Liver (tissue), 3 donors: ENCODE results near the gene TUBB4B.

Source experiments
- EGR1 ChIP-seq, 2 donors: IDR thresholded peaks; 2 replicates each; pipeline ENCODE4 v1.6.1; 2016 to 2018; ENCODE audit warnings: antibody characterized with exemption in 2 of 2, low read depth in 2 of 2
- FOXA1 ChIP-seq: IDR thresholded peaks from 2 replicates; pipeline ENCODE4 v1.6.1; 2016; ENCODE audit warnings: antibody characterized with exemption
- GABPA ChIP-seq, 2 donors: IDR thresholded peaks in 1 of 2; conservative IDR thresholded peaks in 1 of 2; 2 replicates each; pipeline ENCODE4 v1.6.1; 2016; ENCODE audit warnings: antibody characterized with exemption in 2 of 2, mild to moderate bottlenecking in 1 of 2, moderate library complexity in 1 of 2
- HNF4G ChIP-seq: IDR thresholded peaks from 2 replicates; pipeline ENCODE4 v1.6.1; 2016; ENCODE audit warnings: antibody characterized with exemption
- JUND ChIP-seq, 2 donors: IDR thresholded peaks; 2 replicates each; pipeline ENCODE4 v1.6.1; 2016; ENCODE audit warnings: antibody characterized with exemption in 2 of 2
- RAD21 ChIP-seq, 2 donors: IDR thresholded peaks; 2 replicates each; pipeline ENCODE4 v1.6.1; 2016; ENCODE audit warnings: antibody characterized with exemption in 2 of 2, mild to moderate bottlenecking in 2 of 2
- RXRA ChIP-seq, 2 donors: IDR thresholded peaks; 2 replicates each; pipeline ENCODE4 v1.6.1; 2017 to 2018; ENCODE audit warnings: antibody characterized with exemption in 2 of 2, mild to moderate bottlenecking in 1 of 2
- TAF1 ChIP-seq: conservative IDR thresholded peaks from 2 replicates; pipeline ENCODE4 v1.6.1; 2016; ENCODE audit warnings: antibody characterized with exemption, mild to moderate bottlenecking
- YY1 ChIP-seq: IDR thresholded peaks from 2 replicates; pipeline ENCODE4 v1.6.1; 2016; ENCODE audit warnings: antibody characterized with exemption, mild to moderate bottlenecking
- TF ChIP-seq, protein P1 (sequence below): IDR thresholded peaks from 2 replicates; pipeline ENCODE4 v1.6.1; 2016; ENCODE audit warnings: antibody characterized with exemption, mild to moderate bottlenecking
- TF ChIP-seq, protein P2 (sequence below): fragments of 150-350 bp; IDR thresholded peaks from 2 replicates; pipeline ENCODE4 v1.5.1; 2017; ENCODE audit warnings: improper control_type of control experiment, low read depth, low read length; ENCODE audit not compliant: missing input control
- TF ChIP-seq, protein P3 (sequence below): IDR thresholded peaks from 2 replicates; pipeline ENCODE4 v1.6.1; 2016; ENCODE audit warnings: antibody characterized with exemption
- TF ChIP-seq, protein P4 (sequence below): IDR thresholded peaks from 2 replicates; pipeline ENCODE4 v1.6.1; 2016; ENCODE audit warnings: antibody characterized with exemption
- donor health status: healthy.
- donor health status: healthy.

DNA sequence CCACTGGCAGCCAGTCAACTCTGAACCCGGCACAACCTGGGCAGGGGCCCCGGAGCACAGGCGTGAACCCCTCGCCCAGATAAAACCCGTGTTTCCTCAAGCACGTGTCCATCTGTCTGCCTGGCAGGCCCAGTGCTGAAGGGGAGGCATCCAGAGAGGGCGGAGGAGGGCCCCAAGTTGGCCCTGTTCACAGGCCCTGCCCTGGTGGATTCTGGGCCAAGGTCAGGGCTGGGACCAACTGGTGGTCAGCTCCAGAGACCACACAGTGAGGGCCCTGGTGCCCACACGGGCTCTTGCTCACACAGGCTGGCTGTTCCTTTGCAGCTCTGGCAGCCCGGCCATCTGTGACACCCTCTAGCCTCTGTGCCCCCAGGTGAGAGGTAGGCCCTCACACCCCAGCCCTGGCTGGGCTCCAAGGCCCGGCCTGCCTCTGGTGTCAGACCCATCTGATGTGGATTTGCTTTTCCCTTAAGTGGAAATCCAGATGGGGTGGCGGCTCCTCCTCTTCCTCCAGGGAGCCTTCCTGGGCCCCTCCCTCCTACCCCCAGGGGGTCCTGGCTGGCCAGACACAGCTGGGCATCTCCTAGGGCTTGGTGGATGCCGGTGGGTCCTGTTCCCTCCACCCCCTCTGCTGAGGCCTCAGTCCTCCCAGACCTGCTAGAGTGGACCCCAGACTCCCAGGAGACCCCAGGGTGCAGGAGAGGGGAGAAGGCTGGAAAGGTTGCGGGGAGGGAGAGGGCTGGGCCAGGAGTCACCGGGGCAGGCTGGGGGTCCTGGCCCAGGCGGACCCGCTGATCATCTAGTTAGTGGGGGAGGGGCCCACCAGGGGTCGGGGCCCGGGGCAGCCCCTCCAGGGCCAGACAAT, 9.5 kb downstream of the TUBB4B start:
- TF ChIP-seq, protein P1, sequence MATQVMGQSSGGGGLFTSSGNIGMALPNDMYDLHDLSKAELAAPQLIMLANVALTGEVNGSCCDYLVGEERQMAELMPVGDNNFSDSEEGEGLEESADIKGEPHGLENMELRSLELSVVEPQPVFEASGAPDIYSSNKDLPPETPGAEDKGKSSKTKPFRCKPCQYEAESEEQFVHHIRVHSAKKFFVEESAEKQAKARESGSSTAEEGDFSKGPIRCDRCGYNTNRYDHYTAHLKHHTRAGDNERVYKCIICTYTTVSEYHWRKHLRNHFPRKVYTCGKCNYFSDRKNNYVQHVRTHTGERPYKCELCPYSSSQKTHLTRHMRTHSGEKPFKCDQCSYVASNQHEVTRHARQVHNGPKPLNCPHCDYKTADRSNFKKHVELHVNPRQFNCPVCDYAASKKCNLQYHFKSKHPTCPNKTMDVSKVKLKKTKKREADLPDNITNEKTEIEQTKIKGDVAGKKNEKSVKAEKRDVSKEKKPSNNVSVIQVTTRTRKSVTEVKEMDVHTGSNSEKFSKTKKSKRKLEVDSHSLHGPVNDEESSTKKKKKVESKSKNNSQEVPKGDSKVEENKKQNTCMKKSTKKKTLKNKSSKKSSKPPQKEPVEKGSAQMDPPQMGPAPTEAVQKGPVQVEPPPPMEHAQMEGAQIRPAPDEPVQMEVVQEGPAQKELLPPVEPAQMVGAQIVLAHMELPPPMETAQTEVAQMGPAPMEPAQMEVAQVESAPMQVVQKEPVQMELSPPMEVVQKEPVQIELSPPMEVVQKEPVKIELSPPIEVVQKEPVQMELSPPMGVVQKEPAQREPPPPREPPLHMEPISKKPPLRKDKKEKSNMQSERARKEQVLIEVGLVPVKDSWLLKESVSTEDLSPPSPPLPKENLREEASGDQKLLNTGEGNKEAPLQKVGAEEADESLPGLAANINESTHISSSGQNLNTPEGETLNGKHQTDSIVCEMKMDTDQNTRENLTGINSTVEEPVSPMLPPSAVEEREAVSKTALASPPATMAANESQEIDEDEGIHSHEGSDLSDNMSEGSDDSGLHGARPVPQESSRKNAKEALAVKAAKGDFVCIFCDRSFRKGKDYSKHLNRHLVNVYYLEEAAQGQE: no peak
- TF ChIP-seq JUND (IDR thresholded peaks at IDR 0.05): no peak
- TF ChIP-seq, protein P2, sequence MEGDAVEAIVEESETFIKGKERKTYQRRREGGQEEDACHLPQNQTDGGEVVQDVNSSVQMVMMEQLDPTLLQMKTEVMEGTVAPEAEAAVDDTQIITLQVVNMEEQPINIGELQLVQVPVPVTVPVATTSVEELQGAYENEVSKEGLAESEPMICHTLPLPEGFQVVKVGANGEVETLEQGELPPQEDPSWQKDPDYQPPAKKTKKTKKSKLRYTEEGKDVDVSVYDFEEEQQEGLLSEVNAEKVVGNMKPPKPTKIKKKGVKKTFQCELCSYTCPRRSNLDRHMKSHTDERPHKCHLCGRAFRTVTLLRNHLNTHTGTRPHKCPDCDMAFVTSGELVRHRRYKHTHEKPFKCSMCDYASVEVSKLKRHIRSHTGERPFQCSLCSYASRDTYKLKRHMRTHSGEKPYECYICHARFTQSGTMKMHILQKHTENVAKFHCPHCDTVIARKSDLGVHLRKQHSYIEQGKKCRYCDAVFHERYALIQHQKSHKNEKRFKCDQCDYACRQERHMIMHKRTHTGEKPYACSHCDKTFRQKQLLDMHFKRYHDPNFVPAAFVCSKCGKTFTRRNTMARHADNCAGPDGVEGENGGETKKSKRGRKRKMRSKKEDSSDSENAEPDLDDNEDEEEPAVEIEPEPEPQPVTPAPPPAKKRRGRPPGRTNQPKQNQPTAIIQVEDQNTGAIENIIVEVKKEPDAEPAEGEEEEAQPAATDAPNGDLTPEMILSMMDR: no peak
- TF ChIP-seq RAD21 (IDR thresholded peaks at IDR 0.05): no peak
- no peak for TF ChIP-seq RXRA (IDR thresholded peaks at IDR 0.05)
- TF ChIP-seq TAF1: no peak
- TF ChIP-seq HNF4G: no peak
- TF ChIP-seq YY1: no peak
- no peak for TF ChIP-seq FOXA1
- no peak for TF ChIP-seq GABPA (IDR thresholded peaks at IDR 0.05 in 1 of 2, conservative IDR thresholded peaks at IDR 0.05 in 1 of 2)
- no peak for TF ChIP-seq EGR1 (IDR thresholded peaks at IDR 0.05; ENCODE audit: low read depth in 2 of 2)
- TF ChIP-seq, protein P3, sequence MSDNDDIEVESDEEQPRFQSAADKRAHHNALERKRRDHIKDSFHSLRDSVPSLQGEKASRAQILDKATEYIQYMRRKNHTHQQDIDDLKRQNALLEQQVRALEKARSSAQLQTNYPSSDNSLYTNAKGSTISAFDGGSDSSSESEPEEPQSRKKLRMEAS: no peak
- TF ChIP-seq, protein P4, sequence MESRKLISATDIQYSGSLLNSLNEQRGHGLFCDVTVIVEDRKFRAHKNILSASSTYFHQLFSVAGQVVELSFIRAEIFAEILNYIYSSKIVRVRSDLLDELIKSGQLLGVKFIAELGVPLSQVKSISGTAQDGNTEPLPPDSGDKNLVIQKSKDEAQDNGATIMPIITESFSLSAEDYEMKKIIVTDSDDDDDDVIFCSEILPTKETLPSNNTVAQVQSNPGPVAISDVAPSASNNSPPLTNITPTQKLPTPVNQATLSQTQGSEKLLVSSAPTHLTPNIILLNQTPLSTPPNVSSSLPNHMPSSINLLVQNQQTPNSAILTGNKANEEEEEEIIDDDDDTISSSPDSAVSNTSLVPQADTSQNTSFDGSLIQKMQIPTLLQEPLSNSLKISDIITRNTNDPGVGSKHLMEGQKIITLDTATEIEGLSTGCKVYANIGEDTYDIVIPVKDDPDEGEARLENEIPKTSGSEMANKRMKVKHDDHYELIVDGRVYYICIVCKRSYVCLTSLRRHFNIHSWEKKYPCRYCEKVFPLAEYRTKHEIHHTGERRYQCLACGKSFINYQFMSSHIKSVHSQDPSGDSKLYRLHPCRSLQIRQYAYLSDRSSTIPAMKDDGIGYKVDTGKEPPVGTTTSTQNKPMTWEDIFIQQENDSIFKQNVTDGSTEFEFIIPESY: no peak
